ENCODE results near the gene HCFC1R1.

HCFC1R1 gene

GRCh38 chr16:2975161-2975795, 48.5 kb downstream of the HCFC1R1 start:
- DNase-seq (ENCODE audit: low read depth): no peak

DNA sequence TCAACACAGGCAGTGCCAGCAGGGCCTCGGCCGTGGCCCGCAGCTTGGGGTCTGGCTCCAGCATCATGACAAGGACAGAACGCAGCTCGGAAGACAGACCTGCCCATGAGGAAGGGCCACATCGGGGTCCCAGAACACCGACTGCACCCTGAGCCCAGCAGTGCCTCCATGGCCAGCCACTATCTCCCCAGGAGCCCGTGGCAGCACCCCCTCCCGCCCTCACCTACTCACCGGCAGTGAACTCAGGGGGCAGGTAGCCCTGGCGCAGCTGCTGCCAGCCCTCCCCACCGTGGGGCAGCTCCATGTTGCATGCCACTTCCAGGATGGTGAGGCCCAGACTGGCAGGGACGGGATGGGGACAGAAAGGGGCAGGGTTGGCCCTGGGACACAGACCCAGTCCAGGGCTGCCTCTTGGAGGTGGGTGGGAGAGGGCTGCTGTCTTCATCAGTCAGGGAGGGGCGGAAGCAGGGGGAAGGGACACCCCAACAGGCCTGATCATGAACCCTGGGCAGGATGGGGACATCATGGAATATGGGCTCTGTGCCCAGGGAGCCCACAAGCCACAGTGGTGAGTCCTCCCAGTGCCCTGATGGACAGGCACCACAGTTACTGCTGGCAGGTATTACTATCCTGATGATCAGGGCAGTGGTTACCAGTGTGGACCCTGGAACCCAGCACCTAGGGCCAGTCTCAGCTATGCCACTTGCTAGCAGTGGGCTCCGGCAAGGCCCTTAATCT, 49.3 kb downstream of the HCFC1R1 start:
- DNase-seq (ENCODE audit: low read depth): no peak

- DNase-seq (ENCODE audit: low read depth): no peak
Measured at GRCh38 chr16:2973605-2974318, 50.0 kb downstream of the HCFC1R1 start.

DNA sequence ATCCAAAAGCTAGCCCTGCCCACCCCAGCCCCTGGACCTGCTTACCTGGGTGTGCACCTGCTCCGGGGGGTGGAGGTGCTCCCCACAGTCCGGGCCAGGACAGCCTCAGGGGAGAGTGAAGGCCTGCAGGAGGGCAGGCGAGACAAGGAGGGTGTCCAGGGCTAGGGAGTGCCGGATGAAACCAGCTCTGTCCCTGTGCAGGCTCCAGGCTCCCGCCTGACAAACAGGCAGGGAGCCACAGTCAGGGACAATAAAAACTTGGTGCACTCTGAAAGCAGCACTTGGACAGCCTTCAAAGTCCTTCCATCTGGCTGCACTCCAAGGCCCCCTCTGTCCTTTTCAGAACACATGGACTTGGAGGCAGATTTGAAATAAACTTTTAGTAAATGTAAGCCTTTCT, 50.6 kb downstream of the HCFC1R1 start:
- DNase-seq (ENCODE audit: low read depth): no peak

All from stimulated activated CD8-positive, alpha-beta memory T cell treated with anti-CD3 and anti-CD28 coated beads, Interleukin-7, amount 100 ng/mL, for 24 hours (primary cell).